Activated T-cell treated with anti-CD3 and anti-CD28 coated beads for 48 hours (primary cell): ENCODE results near the gene CD99.

Experiments used
- DNase-seq: peaks from one replicate; pipeline ENCODE4 v3.0.0-alpha.2; 2020; ENCODE audit warnings: low read depth

Gene CD99

GRCh38 chrX:2676794-2677675 is 14.1 kb upstream of the CD99 start:
- DNase-seq: no peak

- DNase-seq: no peak
These were observed 13.3 kb upstream of the CD99 start for GRCh38 chrX:2677764-2678163.

GRCh38 chrX:2678583-2678982 is 12.5 kb upstream of the CD99 start:
- DNase-seq: no peak

- DNase-seq: no peak
These were observed 11.3 kb upstream of the CD99 start for GRCh38 chrX:2679534-2680485.

GRCh38 chrX:2680486-2681348 is 10.4 kb upstream of the CD99 start:
- DNase-seq: no peak

GRCh38 chrX:2682565-2683177 is 8.4 kb upstream of the CD99 start:
- no peak for DNase-seq

- no peak for DNase-seq
These were observed 6.8 kb upstream of the CD99 start for GRCh38 chrX:2684256-2684655.

GRCh38 chrX:2685886-2686285 is 5.2 kb upstream of the CD99 start:
- no peak for DNase-seq

- no peak for DNase-seq
These were observed 1.1 kb upstream of the CD99 start for GRCh38 chrX:2689773-2690666.

GRCh38 chrX:2691543-2692220 is 587 bp downstream of the CD99 start:
- no peak for DNase-seq

- no peak for DNase-seq
These were observed 1.4 kb downstream of the CD99 start for GRCh38 chrX:2692221-2693112.

- no peak for DNase-seq
These were observed 2.3 kb downstream of the CD99 start for GRCh38 chrX:2693113-2694002.

GRCh38 chrX:2694914-2695267 is 3.8 kb downstream of the CD99 start:
- no peak for DNase-seq

- DNase-seq: no peak
These were observed 5.7 kb downstream of the CD99 start for GRCh38 chrX:2696698-2697215.

GRCh38 chrX:2697306-2697705 is 6.2 kb downstream of the CD99 start:
- DNase-seq: no peak

GRCh38 chrX:2697741-2698299 is 6.7 kb downstream of the CD99 start:
- no peak for DNase-seq

GRCh38 chrX:2698604-2699003 is 7.5 kb downstream of the CD99 start:
- DNase-seq: no peak
